GM19239 (cell line): ENCODE measurements around the gene USP53.
A peak's percentile ranks its signal among the peaks of the same experiment; 100 is the strongest.
"Not testable (repeated sequence)": the region's sequence is repeated elsewhere in the genome, so short reads cannot be mapped to it uniquely, and the experiment has no call there.

ENCODE experiments used
- DNase-seq: peaks from one replicate; pipeline ENCODE4 v3.0.0; 2011; ENCODE audit warnings: low spot score; ENCODE audit not compliant: insufficient read length
- FAIRE-seq: peaks from 2 replicates; lab custom pipeline; 2011; peaks lifted over from hg19 to GRCh38; lab: Jason Lieb, UNC

USP53 gene

GRCh38 chr4:119212234-119212963 lies at the start of gene USP53:
USP53 (plus strand) TSS chr4:119212713; CDS start chr4:119239760, 27,047 bp downstream.
- DNase-seq, result peak; percentile 70
- peak; percentile 95 for FAIRE-seq

GRCh38 chr4:119165767-119166166 lies 46.7 kb upstream of the USP53 start:
- FAIRE-seq, result no peak
- DNase-seq, result no peak

- FAIRE-seq, result no peak
These were observed 42.3 kb upstream of the USP53 start for GRCh38 chr4:119170195-119170594.

GRCh38 chr4:119172223-119172622 lies 40.3 kb upstream of the USP53 start:
- FAIRE-seq (no peak), DNase-seq (no peak)

More at GRCh38 chr4:119170195-119170594, 42.3 kb upstream of the USP53 start:
- no peak for DNase-seq

- DNase-seq, FAIRE-seq: not testable (repeated sequence)
These were observed 38.7 kb upstream of the USP53 start for GRCh38 chr4:119173729-119174361.

- no peak for FAIRE-seq
- DNase-seq, result no peak
These were observed 33.5 kb upstream of the USP53 start for GRCh38 chr4:119179011-119179410.

- DNase-seq, result no peak
- FAIRE-seq, result no peak
These were observed 28.4 kb upstream of the USP53 start for GRCh38 chr4:119184128-119184527.

GRCh38 chr4:119189638-119190037 lies 22.9 kb upstream of the USP53 start:
- no peak for DNase-seq
- FAIRE-seq, result no peak

- FAIRE-seq (no peak), DNase-seq (no peak)
These were observed 22.2 kb upstream of the USP53 start for GRCh38 chr4:119190354-119190753.

GRCh38 chr4:119191505-119191904 lies 21.0 kb upstream of the USP53 start:
- FAIRE-seq (no peak), DNase-seq (no peak)

- FAIRE-seq (no peak), DNase-seq (no peak)
These were observed 14.7 kb upstream of the USP53 start for GRCh38 chr4:119197772-119198212.

- DNase-seq, result no peak
These were observed 7.6 kb upstream of the USP53 start for GRCh38 chr4:119204916-119205315.

GRCh38 chr4:119205690-119206089 lies 6.8 kb upstream of the USP53 start:
- DNase-seq (no peak), FAIRE-seq (no peak)

More at GRCh38 chr4:119204916-119205315, 7.6 kb upstream of the USP53 start:
- FAIRE-seq, result no peak

- DNase-seq (no peak), FAIRE-seq (no peak)
These were observed 6.3 kb upstream of the USP53 start for GRCh38 chr4:119206178-119206577.

- no peak for FAIRE-seq
- DNase-seq, result no peak
These were observed 5.5 kb upstream of the USP53 start for GRCh38 chr4:119207051-119207450.

GRCh38 chr4:119209077-119209476 lies 3.4 kb upstream of the USP53 start:
- no peak for DNase-seq
- no peak for FAIRE-seq

GRCh38 chr4:119209586-119209985 lies 2.9 kb upstream of the USP53 start:
- no peak for DNase-seq
- FAIRE-seq, result no peak

- FAIRE-seq (no peak), DNase-seq (no peak)
These were observed 1.7 kb upstream of the USP53 start for GRCh38 chr4:119210775-119211174.

- peak; percentile 4 for DNase-seq
- FAIRE-seq, result peak; percentile 86
These were observed 663 bp upstream of the USP53 start for GRCh38 chr4:119211867-119212233.

- DNase-seq, result peak; percentile 28
- peak; percentile 82 for FAIRE-seq
These were observed 572 bp downstream of the USP53 start for GRCh38 chr4:119212964-119213606.

- DNase-seq (no peak), FAIRE-seq (no peak)
These were observed 5.6 kb downstream of the USP53 start for GRCh38 chr4:119218093-119218492.
